Measurements from ENCODE around the gene ZNF142.

DNA sequence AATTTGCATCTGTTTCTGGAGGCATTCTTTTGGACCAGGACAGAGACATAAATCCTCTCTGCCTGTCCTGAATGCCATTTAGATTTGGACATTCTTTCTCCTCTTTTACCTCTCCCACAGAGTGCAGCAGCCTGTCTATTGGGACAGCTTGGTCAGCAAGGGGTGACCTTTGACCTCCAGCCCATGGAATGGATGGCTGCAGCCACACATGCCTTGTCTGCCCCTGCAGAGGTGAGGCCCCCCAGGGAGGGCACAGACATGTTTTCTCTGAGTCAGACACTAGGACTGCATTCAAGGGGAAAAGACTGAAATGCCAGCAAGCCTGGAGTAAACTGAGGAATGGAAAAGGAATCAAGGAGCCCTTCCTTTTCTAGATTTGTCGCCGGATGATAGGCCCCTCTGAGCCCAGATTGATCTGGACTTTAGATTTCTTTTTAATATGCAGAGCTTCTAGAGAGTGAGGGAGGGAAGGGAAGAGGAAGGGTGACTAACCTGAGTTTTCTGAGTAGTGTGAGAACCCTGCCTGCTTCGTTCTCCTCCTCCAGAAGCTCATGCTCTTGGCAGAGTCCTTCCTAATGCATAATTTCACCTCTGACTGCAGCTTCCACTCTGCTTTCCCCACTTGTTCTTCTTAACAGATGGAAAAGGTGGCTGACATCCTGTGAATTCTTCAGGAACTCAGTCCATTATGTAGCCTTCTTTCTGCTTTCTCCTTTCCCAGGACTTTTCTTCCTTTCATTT is 35.2 kb upstream of the ZNF142 start:
- TF ChIP-seq CTCF (IDR thresholded peaks at IDR 0.05) (no peak), POLR2A (IDR thresholded peaks at IDR 0.05) (no peak)

All from uterus (tissue), 2 donors.